NCI-H774 (cell line): ENCODE results near the gene CTDSP1.

Experiments
- DNase-seq: peaks from one replicate; lab custom pipeline; 2025; lab: John Stamatoyannopoulos, UW

CTDSP1 gene

GRCh38 chr2:218383892-218384519 lies 15.7 kb upstream of the CTDSP1 start:
- DNase-seq, result no peak

GRCh38 chr2:218384975-218385374 lies 14.7 kb upstream of the CTDSP1 start:
- DNase-seq, result no peak

- no peak for DNase-seq
Measured at GRCh38 chr2:218386505-218387368, 12.9 kb upstream of the CTDSP1 start.

- DNase-seq, result peak; percentile 85
Measured at GRCh38 chr2:218387369-218388194, 12.1 kb upstream of the CTDSP1 start.

GRCh38 chr2:218389333-218390150 lies 10.1 kb upstream of the CTDSP1 start:
- no peak for DNase-seq

GRCh38 chr2:218391202-218391601 lies 8.5 kb upstream of the CTDSP1 start:
- no peak for DNase-seq

GRCh38 chr2:218392459-218392858 lies 7.2 kb upstream of the CTDSP1 start:
- no peak for DNase-seq

GRCh38 chr2:218392891-218393462 lies 6.7 kb upstream of the CTDSP1 start:
- no peak for DNase-seq

- no peak for DNase-seq
Measured at GRCh38 chr2:218393750-218394290, 5.8 kb upstream of the CTDSP1 start.

- DNase-seq, result no peak
Measured at GRCh38 chr2:218394298-218395089, 5.2 kb upstream of the CTDSP1 start.

- DNase-seq, result no peak
Measured at GRCh38 chr2:218395090-218395444, 4.6 kb upstream of the CTDSP1 start.

GRCh38 chr2:218395456-218395825 lies 4.2 kb upstream of the CTDSP1 start:
- no peak for DNase-seq

- peak; percentile 96 for DNase-seq
Measured at GRCh38 chr2:218395826-218396687, 3.6 kb upstream of the CTDSP1 start.

GRCh38 chr2:218396688-218397462 lies 2.8 kb upstream of the CTDSP1 start:
- DNase-seq, result peak; percentile 84

GRCh38 chr2:218397463-218397819 lies 2.2 kb upstream of the CTDSP1 start:
- no peak for DNase-seq

GRCh38 chr2:218397820-218398436 lies 1.7 kb upstream of the CTDSP1 start:
- peak; percentile 52 for DNase-seq

GRCh38 chr2:218398437-218399390 lies 954 bp upstream of the CTDSP1 start:
- DNase-seq, result peak; percentile 74
